Measurements from ENCODE around the gene ADAMTS20. TPM values are rescaled to one million over a fixed set of nuclear protein-coding genes. Genes with fewer than 3 reads are reported as not detected.
A peak's percentile ranks its signal among the peaks of the same experiment; 100 is the strongest.
"Not testable (repeated sequence)": the region's sequence is repeated elsewhere in the genome, so short reads cannot be mapped to it uniquely, and the experiment has no call there.

ADAMTS20 gene
- total RNA-seq, 1 experiment from 2014 or later = 0.17 TPM

GRCh38 chr12:43360001-43360400 is 192.0 kb downstream of the ADAMTS20 start:
- DNase-seq (ENCODE audit: low read depth) = not testable (repeated sequence)

- no peak for DNase-seq (ENCODE audit: low read depth)
Measured at GRCh38 chr12:43357141-43357540, 194.9 kb downstream of the ADAMTS20 start.

- no peak for DNase-seq (ENCODE audit: low read depth)
Measured at GRCh38 chr12:43352001-43352400, 200.0 kb downstream of the ADAMTS20 start.

- DNase-seq (ENCODE audit: low read depth) = peak; percentile 26
Measured at GRCh38 chr12:43349863-43350262, 202.1 kb downstream of the ADAMTS20 start.

- DNase-seq (ENCODE audit: low read depth) = no peak
Measured at GRCh38 chr12:43348221-43348620, 203.8 kb downstream of the ADAMTS20 start.

- no peak for DNase-seq (ENCODE audit: low read depth)
Measured at GRCh38 chr12:43347026-43347425, 205.0 kb downstream of the ADAMTS20 start.

GRCh38 chr12:43345023-43345422 is 207.0 kb downstream of the ADAMTS20 start:
- no peak for DNase-seq (ENCODE audit: low read depth)

- DNase-seq (ENCODE audit: low read depth) = not testable (repeated sequence)
Measured at GRCh38 chr12:43341785-43342313, 210.2 kb downstream of the ADAMTS20 start.

GRCh38 chr12:43338848-43339526 is 213.0 kb downstream of the ADAMTS20 start:
- DNase-seq (ENCODE audit: low read depth) = peak; percentile 86

GRCh38 chr12:43337571-43338444 is 214.2 kb downstream of the ADAMTS20 start:
- no peak for DNase-seq (ENCODE audit: low read depth)

- peak; percentile 57 for DNase-seq (ENCODE audit: low read depth)
Measured at GRCh38 chr12:43336962-43337555, 214.9 kb downstream of the ADAMTS20 start.

- DNase-seq (ENCODE audit: low read depth) = no peak
Measured at GRCh38 chr12:43333644-43334043, 218.4 kb downstream of the ADAMTS20 start.

- DNase-seq (ENCODE audit: low read depth) = peak; percentile 74
Measured at GRCh38 chr12:43332977-43333640, 218.9 kb downstream of the ADAMTS20 start.

- no peak for DNase-seq (ENCODE audit: low read depth)
Measured at GRCh38 chr12:43331935-43332334, 220.1 kb downstream of the ADAMTS20 start.

GRCh38 chr12:43329375-43329774 is 222.6 kb downstream of the ADAMTS20 start:
- DNase-seq (ENCODE audit: low read depth) = no peak

- no peak for DNase-seq (ENCODE audit: low read depth)
Measured at GRCh38 chr12:43325786-43326185, 226.2 kb downstream of the ADAMTS20 start.

GRCh38 chr12:43320281-43320680 is 231.7 kb downstream of the ADAMTS20 start:
- DNase-seq (ENCODE audit: low read depth) = no peak

GRCh38 chr12:43318021-43318420 is 234.0 kb downstream of the ADAMTS20 start:
- DNase-seq (ENCODE audit: low read depth) = no peak

GRCh38 chr12:43317156-43317555 is 234.8 kb downstream of the ADAMTS20 start:
- DNase-seq (ENCODE audit: low read depth) = no peak

- no peak for DNase-seq (ENCODE audit: low read depth)
Measured at GRCh38 chr12:43316520-43316919, 235.5 kb downstream of the ADAMTS20 start.

- peak; percentile 69 for DNase-seq (ENCODE audit: low read depth)
Measured at GRCh38 chr12:43315961-43316360, 236.0 kb downstream of the ADAMTS20 start.

Measured in LHCN-M2 (cell line).